ENCODE measurements around the gene PTPN20. TPM values are rescaled to one million over a fixed set of nuclear protein-coding genes. Genes with fewer than 3 reads are reported as not detected.

Gene PTPN20
- total and polyA plus RNA-seq, 7 donors: 1.3 to 5.9 (median 4.0) TPM

- DNase-seq (peak in 1 of 2 donors; percentile 11), ATAC-seq (no peak)
- H3K9me3 ChIP-seq: no peaks in the 10 kb centered on the region
- H3K4me1 ChIP-seq: no peaks in the 10 kb centered on the region
- H3K4me3 ChIP-seq: no peak overlapping the region
- TF ChIP-seq CTCF (IDR thresholded peaks at IDR 0.05): no peak
- no peaks in the 10 kb centered on the region for H3K27me3 ChIP-seq (ENCODE audit: insufficient read depth in 3 of 3, low read length in 2 of 3)
- no peaks in the 10 kb centered on the region for H3K36me3 ChIP-seq (ENCODE audit: insufficient read depth in 1 of 2, low read depth in 1 of 2)
- H3K27ac ChIP-seq: no peak overlapping the region
- intact Hi-C loops (cut with DNase I): no loop called here
- 81 to 83% (median 81%) methylated on average over 19 of the region's 19 CpGs for WGBS, 3 donors
Measured at GRCh38 chr10:47042780-47043750, 131.8 kb downstream of the PTPN20 start.

GRCh38 chr10:47043928-47044538 lies 132.8 kb downstream of the PTPN20 start:
- Histone ChIP-seq H3K27ac (no peak overlapping the region), H3K4me3 (no peak overlapping the region), H3K9me3 (no peaks in the 10 kb centered on the region), H3K36me3 (ENCODE audit: insufficient read depth in 1 of 2, low read depth in 1 of 2) (no peaks in the 10 kb centered on the region), H3K27me3 (ENCODE audit: insufficient read depth in 3 of 3, low read length in 2 of 3) (no peaks in the 10 kb centered on the region), H3K4me1 (no peaks in the 10 kb centered on the region)
- peak in 1 of 2 donors; percentile 8 for DNase-seq
- ATAC-seq: peak in 1 of 4 donors; percentile 21
- no peak for TF ChIP-seq CTCF (IDR thresholded peaks at IDR 0.05)
- 45 to 65% (median 51%) methylated on average over 15 of the region's 15 CpGs for WGBS, 3 donors
- intact Hi-C loops (cut with DNase I): no loop called here

GRCh38 chr10:47044741-47045140 lies 133.5 kb downstream of the PTPN20 start:
- H3K27ac ChIP-seq: no peak overlapping the region
- peak in 1 of 4 donors; percentile 29 for ATAC-seq
- no peaks in the 10 kb centered on the region for H3K9me3 ChIP-seq
- no peaks in the 10 kb centered on the region for H3K4me1 ChIP-seq
- intact Hi-C loops (cut with DNase I): loop anchor here in 1 of 2 donors (5.0 kb wide), 1 partner anchor 228 kb away; no protein-coding TSS in a partner anchor
- WGBS, 3 donors: 80 to 88% (median 88%) methylated on average over 2 of the region's 2 CpGs
- no peak for TF ChIP-seq CTCF (IDR thresholded peaks at IDR 0.05)
- H3K4me3 ChIP-seq: no peak overlapping the region
- no peaks in the 10 kb centered on the region for H3K36me3 ChIP-seq (ENCODE audit: insufficient read depth in 1 of 2, low read depth in 1 of 2)
- peak; percentile 34 to 73 for DNase-seq
- H3K27me3 ChIP-seq (ENCODE audit: insufficient read depth in 3 of 3, low read length in 2 of 3): no peaks in the 10 kb centered on the region

- Histone ChIP-seq H3K4me1 (no peaks in the 10 kb centered on the region), H3K27me3 (ENCODE audit: insufficient read depth in 3 of 3, low read length in 2 of 3) (no peaks in the 10 kb centered on the region), H3K4me3 (no peak overlapping the region), H3K36me3 (ENCODE audit: insufficient read depth in 1 of 2, low read depth in 1 of 2) (no peaks in the 10 kb centered on the region), H3K9me3 (no peaks in the 10 kb centered on the region), H3K27ac (no peak overlapping the region)
- 89 to 96% (median 96%) methylated on average over 8 of the region's 8 CpGs for WGBS, 3 donors
- DNase-seq (peak in 1 of 2 donors; percentile 9), ATAC-seq (no peak)
- intact Hi-C loops (cut with DNase I): loop anchor here in 1 of 2 donors (5.0 kb wide), 1 partner anchor 227 kb away; no protein-coding TSS in a partner anchor
- no peak for TF ChIP-seq CTCF (IDR thresholded peaks at IDR 0.05)
Measured at GRCh38 chr10:47045331-47045861, 134.2 kb downstream of the PTPN20 start.

Measured in psoas muscle (tissue), 8 donors.